GM23338 (cell line): ENCODE results near the gene LAMB3. TPM values are rescaled to one million over a fixed set of nuclear protein-coding genes. Genes with fewer than 3 reads are reported as not detected.

Experiments
- ATAC-seq: fragments of 200-7000 bp; cut with Tn5 transposase; 3 replicates; pipeline ENCODE4 v1.9.1; 2020
- DNase-seq: peaks from one replicate; pipeline ENCODE4 v3.0.0-alpha.2; 2015; ENCODE audit warnings: low spot score
- H2AFZ ChIP-seq: fragments of 200-600 bp; sonication (generic); 2 replicates; pipeline ENCODE4 v1.8.0; 2016; ENCODE audit warnings: antibody characterized with exemption, mild to moderate bottlenecking, moderate library complexity
- H3F3A ChIP-seq: fragments of 200-600 bp; sonication (generic); replicated peaks from 2 replicates; pipeline ENCODE4 v1.8.0; 2017; ENCODE audit warnings: antibody characterized with exemption, mixed run types, low read depth
- H3K27ac ChIP-seq: fragments of 200-600 bp; sonication (generic); 2 replicates; pipeline ENCODE4 v1.6.1; 2016; ENCODE audit warnings: low read depth
- H3K27me3 ChIP-seq: fragments of 200-600 bp; sonication (generic); 2 replicates; pipeline ENCODE4 v1.8.0; 2016; ENCODE audit warnings: mild to moderate bottlenecking, mixed run types, moderate library complexity; ENCODE audit not compliant: insufficient read depth
- H3K36me3 ChIP-seq: fragments of 200-600 bp; sonication (generic); 2 replicates; pipeline ENCODE4 v1.8.0; 2016; ENCODE audit warnings: mild to moderate bottlenecking; ENCODE audit not compliant: insufficient read depth
- H3K4me1 ChIP-seq: fragments of 200-600 bp; sonication (generic); 2 replicates; pipeline ENCODE4 v1.8.0; 2016; ENCODE audit warnings: mild to moderate bottlenecking, moderate library complexity; ENCODE audit not compliant: insufficient read depth
- H3K4me2 ChIP-seq: fragments of 200-600 bp; sonication (generic); 2 replicates; pipeline ENCODE4 v1.7.1; 2017; ENCODE audit warnings: mixed run types
- H3K4me3 ChIP-seq: fragments of 200-600 bp; sonication (generic); 2 replicates; pipeline ENCODE4 v1.6.1; 2016; ENCODE audit warnings: mixed run types
- H3K79me2 ChIP-seq: fragments of 200-600 bp; sonication (generic); replicated peaks from 2 replicates; pipeline ENCODE4 v1.8.0; 2017; ENCODE audit warnings: mild to moderate bottlenecking; ENCODE audit not compliant: insufficient read depth
- H3K9me2 ChIP-seq: fragments of 200-600 bp; sonication (generic); 2 replicates; pipeline ENCODE4 v1.8.0; 2017; ENCODE audit not compliant: insufficient read depth
- H4K20me1 ChIP-seq: fragments of 200-600 bp; sonication (generic); replicated peaks from 2 replicates; pipeline ENCODE4 v1.8.0; 2017; ENCODE audit warnings: mild to moderate bottlenecking; ENCODE audit not compliant: insufficient read depth
- H3K27ac Mint-ChIP-seq: 2 replicates; pipeline ENCODE4 v1.8.0; 2020; ENCODE audit warnings: inconsistent platforms, mild to moderate bottlenecking, moderate library complexity, mixed read lengths
- H3K27me3 Mint-ChIP-seq: 3 replicates; pipeline ENCODE4 v1.8.0; 2022; ENCODE audit warnings: low read depth, mild to moderate bottlenecking, moderate library complexity, mixed read lengths, inconsistent platforms; ENCODE audit not compliant: insufficient read depth, poor library complexity
- H3K36me3 Mint-ChIP-seq: 3 replicates; pipeline ENCODE4 v1.8.0; 2021; ENCODE audit warnings: low read depth, mild to moderate bottlenecking, inconsistent platforms, moderate library complexity, mixed read lengths
- H3K4me1 Mint-ChIP-seq: 3 replicates; pipeline ENCODE4 v1.8.0; 2020; ENCODE audit warnings: mild to moderate bottlenecking, inconsistent platforms, mixed read lengths
- H3K4me3 Mint-ChIP-seq: 3 replicates; pipeline ENCODE4 v1.8.0; 2021; ENCODE audit warnings: moderate library complexity, mild to moderate bottlenecking, inconsistent platforms, mixed read lengths
- H3K9me3 Mint-ChIP-seq: 3 replicates; pipeline ENCODE4 v1.8.0; 2020; ENCODE audit warnings: moderate library complexity, mild to moderate bottlenecking, inconsistent platforms, mixed read lengths
- CREB1 ChIP-seq: fragments of 250-450 bp; sonication (Bioruptor Pico); IDR thresholded peaks from 2 replicates; pipeline ENCODE4 v1.5.0; 2020; ENCODE audit warnings: low read depth, mild to moderate bottlenecking, moderate library complexity
- CTCF ChIP-seq, 2 experiments: fragments of 200-600 bp in 1 of 2; sonication (generic) in 1 of 2; conservative IDR thresholded peaks; 2 replicates each; pipeline versions ENCODE4 v1.5.1 to v1.6.1; 2016 to 2017; ENCODE audit warnings: antibody characterized with exemption in 2 of 2, low read depth in 2 of 2, mild to moderate bottlenecking in 2 of 2, moderate library complexity in 1 of 2
- EZH2 ChIP-seq: fragments of 200-600 bp; sonication (generic); IDR thresholded peaks from one replicate; pipeline ENCODE4 v1.8.0; 2017; ENCODE audit warnings: antibody characterized with exemption, mild to moderate bottlenecking, low read depth; ENCODE audit not compliant: unreplicated experiment
- EZH2phosphoT487 ChIP-seq: fragments of 200-600 bp; sonication (generic); IDR thresholded peaks from one replicate; pipeline ENCODE4 v1.8.1; 2018; ENCODE audit warnings: antibody characterized with exemption; ENCODE audit not compliant: unreplicated experiment
- JUNB ChIP-seq: IDR thresholded peaks from one replicate; pipeline ENCODE4 v1.6.1; 2016; ENCODE audit warnings: antibody characterized with exemption; ENCODE audit not compliant: unreplicated experiment
- NANOG ChIP-seq: IDR thresholded peaks from 2 replicates; pipeline ENCODE4 v1.6.1; 2016; ENCODE audit warnings: antibody characterized with exemption, borderline replicate concordance
- POLR2AphosphoS5 ChIP-seq: IDR thresholded peaks from 2 replicates; pipeline ENCODE4 v1.6.1; 2016; ENCODE audit warnings: antibody characterized with exemption, low read depth
- REST ChIP-seq: IDR thresholded peaks from one replicate; pipeline ENCODE4 v1.6.1; 2018; ENCODE audit warnings: antibody characterized with exemption; ENCODE audit not compliant: unreplicated experiment
- STAT1 ChIP-seq: IDR thresholded peaks from one replicate; pipeline ENCODE4 v1.6.1; 2016; ENCODE audit warnings: antibody characterized with exemption; ENCODE audit not compliant: unreplicated experiment
- ZNF114 ChIP-seq: fragments of 250-450 bp; sonication (Bioruptor Pico); IDR thresholded peaks from 2 replicates; pipeline ENCODE4 v1.5.0; 2020; ENCODE audit warnings: mild to moderate bottlenecking, moderate library complexity
- ZNF331 ChIP-seq: fragments of 250-450 bp; sonication (Bioruptor Pico); IDR thresholded peaks from 2 replicates; pipeline ENCODE4 v1.5.0; 2020; ENCODE audit warnings: low read depth, mild to moderate bottlenecking, moderate library complexity
- polyA plus RNA-seq: library from polyadenylated mRNA; unstranded; fragments of >200 nt; fragmentation: Nextera tagmentation; extraction: Ambion mirVana; gene quantifications from 2 replicates; pipeline ENCODE4 v1.2.1, GENCODE V29; 2016
- total RNA-seq: library from RNA; depleted of rRNA; stranded (reverse); fragments of >200 nt; shearing (Covaris generic); gene quantifications from 2 replicates; pipeline ENCODE4 v1.2.3, GENCODE V29; 2014
- TF ChIP-seq, protein P1 (sequence below): IDR thresholded peaks from 2 replicates; pipeline ENCODE4 v1.6.1; 2016; ENCODE audit warnings: antibody characterized with exemption

LAMB3 gene
- total and polyA plus RNA-seq, 2 experiments from 2014 or later: 0.05 to 0.52 TPM

DNA sequence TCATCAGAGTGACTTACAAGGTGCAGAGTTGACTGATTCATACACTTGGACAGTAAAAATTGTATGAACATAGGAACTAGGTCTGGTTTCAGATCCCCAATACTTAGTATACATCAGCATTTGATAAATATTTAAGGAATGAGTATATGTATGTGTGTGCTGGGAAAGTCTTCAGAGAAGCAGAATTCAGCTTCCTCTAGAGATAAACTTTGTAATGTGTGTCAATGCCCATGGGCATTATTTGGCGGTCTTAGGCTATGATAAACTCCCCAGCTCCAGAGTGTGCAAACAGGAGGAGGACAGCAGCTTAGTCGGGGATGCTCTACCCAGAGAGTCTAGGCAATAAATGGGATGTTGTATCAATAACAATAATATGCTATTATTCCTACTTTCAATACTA, 71.6 kb downstream of the LAMB3 start:
- peaks cover 6% of the 10 kb centered on the region; the same call in 2 of the 3 replicates for H3K4me1 Mint-ChIP-seq
- Histone ChIP-seq H3K79me2 (no peaks in the 10 kb centered on the region), H3F3A (no peaks in the 10 kb centered on the region), H2AFZ (no peak overlapping the region), H4K20me1 (no peaks in the 10 kb centered on the region), H3K36me3 (no peaks in the 10 kb centered on the region), H3K4me3 (no peak overlapping the region), H3K4me1 (peaks cover 5% of the 10 kb centered on the region; the same call in 1 of the 2 replicates), H3K27ac (no peak overlapping the region), H3K4me2 (no peak overlapping the region), H3K27me3 (peaks cover 13% of the 10 kb centered on the region), H3K9me2 (no peaks in the 10 kb centered on the region)
- no peak overlapping the region for H3K27ac Mint-ChIP-seq
- no peaks in the 10 kb centered on the region for H3K27me3 Mint-ChIP-seq
- ATAC-seq: no peak
- no peak for DNase-seq
- TF ChIP-seq ZNF114 (CRISPR knock-in tag) (no peak), CREB1 (CRISPR knock-in tag) (no peak)
- H3K4me3 Mint-ChIP-seq: no peak overlapping the region
- H3K36me3 Mint-ChIP-seq: no peaks in the 10 kb centered on the region
- no peaks in the 10 kb centered on the region for H3K9me3 Mint-ChIP-seq

- H3F3A ChIP-seq: no peaks in the 10 kb centered on the region
- Mint-ChIP-seq H3K27ac (no peak overlapping the region), H3K4me3 (no peak overlapping the region), H3K27me3 (peaks cover 2% of the 10 kb centered on the region), H3K9me3 (no peaks in the 10 kb centered on the region), H3K4me1 (peaks cover 6% of the 10 kb centered on the region; the same call in 2 of the 3 replicates), H3K36me3 (no peaks in the 10 kb centered on the region)
- H3K27me3 ChIP-seq: no peaks in the 10 kb centered on the region
- H3K36me3 ChIP-seq: no peaks in the 10 kb centered on the region
- H3K27ac ChIP-seq: no peak overlapping the region
- H4K20me1 ChIP-seq: no peaks in the 10 kb centered on the region
- H3K4me3 ChIP-seq: no peak overlapping the region
- no peaks in the 10 kb centered on the region for H3K79me2 ChIP-seq
- H3K9me2 ChIP-seq: no peaks in the 10 kb centered on the region
- DNase-seq (no peak), ATAC-seq (no peak)
- H3K4me1 ChIP-seq: no peaks in the 10 kb centered on the region
- no peak overlapping the region for H3K4me2 ChIP-seq
- no peak overlapping the region for H2AFZ ChIP-seq
- TF ChIP-seq NANOG (no peak), CREB1 (CRISPR knock-in tag) (no peak), EZH2phosphoT487 (no peak), ZNF114 (CRISPR knock-in tag) (no peak), ZNF331 (CRISPR knock-in tag) (no peak), POLR2AphosphoS5 (no peak), REST (no peak), STAT1 (no peak), CTCF (conservative IDR thresholded peaks at IDR 0.05; ENCODE audit: low read depth in 2 of 2) (no peak), EZH2 (no peak), JUNB (no peak)
- TF ChIP-seq, protein P1, sequence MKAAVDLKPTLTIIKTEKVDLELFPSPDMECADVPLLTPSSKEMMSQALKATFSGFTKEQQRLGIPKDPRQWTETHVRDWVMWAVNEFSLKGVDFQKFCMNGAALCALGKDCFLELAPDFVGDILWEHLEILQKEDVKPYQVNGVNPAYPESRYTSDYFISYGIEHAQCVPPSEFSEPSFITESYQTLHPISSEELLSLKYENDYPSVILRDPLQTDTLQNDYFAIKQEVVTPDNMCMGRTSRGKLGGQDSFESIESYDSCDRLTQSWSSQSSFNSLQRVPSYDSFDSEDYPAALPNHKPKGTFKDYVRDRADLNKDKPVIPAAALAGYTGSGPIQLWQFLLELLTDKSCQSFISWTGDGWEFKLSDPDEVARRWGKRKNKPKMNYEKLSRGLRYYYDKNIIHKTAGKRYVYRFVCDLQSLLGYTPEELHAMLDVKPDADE: no peak
Observed at GRCh38 chr1:209577346-209577745, 74.9 kb downstream of the LAMB3 start.
